ENCODE results near the gene RALGAPA2.

RALGAPA2 gene

DNA sequence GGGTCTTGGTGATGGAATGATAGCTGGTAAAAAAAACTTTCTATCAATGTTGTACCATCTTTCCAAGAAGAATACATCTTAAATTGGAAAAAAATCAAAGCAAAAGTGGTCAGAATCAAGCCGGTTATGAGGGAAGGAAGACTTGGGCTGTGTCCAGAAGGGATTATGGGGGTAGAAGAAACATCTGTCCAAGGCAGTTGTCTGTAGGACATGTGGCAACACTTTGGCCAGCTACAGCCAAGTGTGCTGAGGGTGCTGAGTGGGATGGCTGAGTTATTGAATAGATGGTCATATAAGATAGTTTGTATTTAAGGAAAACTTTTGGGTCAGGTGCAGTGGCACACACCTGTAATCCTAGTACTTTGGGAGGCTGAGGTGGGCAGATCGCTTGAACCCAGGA, 306.1 kb downstream of the RALGAPA2 start:
- Histone ChIP-seq H3K36me3 (ENCODE audit: insufficient read depth, low read length) (no peaks in the 10 kb centered on the region), H3K9me3 (ENCODE audit: insufficient read depth, low read depth, low read length) (no peaks in the 10 kb centered on the region)
- TF ChIP-seq, protein P1, sequence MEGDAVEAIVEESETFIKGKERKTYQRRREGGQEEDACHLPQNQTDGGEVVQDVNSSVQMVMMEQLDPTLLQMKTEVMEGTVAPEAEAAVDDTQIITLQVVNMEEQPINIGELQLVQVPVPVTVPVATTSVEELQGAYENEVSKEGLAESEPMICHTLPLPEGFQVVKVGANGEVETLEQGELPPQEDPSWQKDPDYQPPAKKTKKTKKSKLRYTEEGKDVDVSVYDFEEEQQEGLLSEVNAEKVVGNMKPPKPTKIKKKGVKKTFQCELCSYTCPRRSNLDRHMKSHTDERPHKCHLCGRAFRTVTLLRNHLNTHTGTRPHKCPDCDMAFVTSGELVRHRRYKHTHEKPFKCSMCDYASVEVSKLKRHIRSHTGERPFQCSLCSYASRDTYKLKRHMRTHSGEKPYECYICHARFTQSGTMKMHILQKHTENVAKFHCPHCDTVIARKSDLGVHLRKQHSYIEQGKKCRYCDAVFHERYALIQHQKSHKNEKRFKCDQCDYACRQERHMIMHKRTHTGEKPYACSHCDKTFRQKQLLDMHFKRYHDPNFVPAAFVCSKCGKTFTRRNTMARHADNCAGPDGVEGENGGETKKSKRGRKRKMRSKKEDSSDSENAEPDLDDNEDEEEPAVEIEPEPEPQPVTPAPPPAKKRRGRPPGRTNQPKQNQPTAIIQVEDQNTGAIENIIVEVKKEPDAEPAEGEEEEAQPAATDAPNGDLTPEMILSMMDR (conservative IDR thresholded peaks at IDR 0.05; ENCODE audit: low read length) = no peak
- no peak for TF ChIP-seq EZH2phosphoT487 (IDR thresholded peaks at IDR 0.05; ENCODE audit: borderline replicate concordance)

DNA sequence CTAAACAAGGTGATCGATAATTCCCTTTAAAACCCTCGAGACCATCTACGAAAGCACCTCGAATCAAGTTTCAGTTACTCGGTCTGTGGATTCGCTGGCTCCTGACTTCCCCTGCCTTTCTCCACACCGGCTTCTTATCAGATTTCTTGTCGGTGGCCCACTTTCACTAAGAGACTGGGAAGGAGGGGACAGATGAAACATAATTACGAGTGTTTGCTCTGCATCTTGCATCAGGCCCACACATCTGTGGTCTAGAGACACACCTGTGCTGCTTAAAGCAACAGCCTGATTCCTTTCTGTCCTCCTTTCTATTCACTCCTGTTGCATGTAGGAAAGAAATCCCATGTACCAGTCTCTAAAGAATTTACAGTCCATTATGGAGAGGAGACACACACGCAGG, 306.8 kb downstream of the RALGAPA2 start:
- Histone ChIP-seq H3K4me2 (ENCODE audit: low read depth, low read length, poor library complexity, severe bottlenecking) (no peak overlapping the region), H4K20me1 (ENCODE audit: insufficient read depth, low read length, poor library complexity, severe bottlenecking) (no peaks in the 10 kb centered on the region), H3K9me3 (ENCODE audit: insufficient read depth, low read depth, low read length) (no peaks in the 10 kb centered on the region), H3K4me3 (ENCODE audit: low read length, poor library complexity, severe bottlenecking) (no peak overlapping the region), H3K4me1 (ENCODE audit: insufficient read depth, low read length, poor library complexity, severe bottlenecking) (no peaks in the 10 kb centered on the region), H3K79me2 (ENCODE audit: insufficient read depth, low read length) (no peaks in the 10 kb centered on the region), H3F3A (ENCODE audit: low read depth) (no peaks in the 10 kb centered on the region), H3K9me2 (replicated peaks; ENCODE audit: low read depth, low read length) (no peaks in the 10 kb centered on the region), H3K9ac (ENCODE audit: low read depth, low read length, poor library complexity, severe bottlenecking) (no peak overlapping the region), H2AFZ (ENCODE audit: low read length) (no peak overlapping the region), H3K36me3 (ENCODE audit: insufficient read depth, low read length) (no peaks in the 10 kb centered on the region), H3K27me3 (ENCODE audit: insufficient read depth, low read length, poor library complexity, severe bottlenecking) (no peaks in the 10 kb centered on the region)
- TF ChIP-seq, protein P1 (conservative IDR thresholded peaks at IDR 0.05; ENCODE audit: low read length) = no peak
- TF ChIP-seq EZH2phosphoT487 (IDR thresholded peaks at IDR 0.05; ENCODE audit: borderline replicate concordance) = no peak

More for the DNA sequence above, 306.1 kb downstream of the RALGAPA2 start:
- H3K27me3 ChIP-seq (ENCODE audit: insufficient read depth, low read length, poor library complexity, severe bottlenecking) = no peaks in the 10 kb centered on the region
- no peak overlapping the region for H2AFZ ChIP-seq (ENCODE audit: low read length)
- H3K9ac ChIP-seq (ENCODE audit: low read depth, low read length, poor library complexity, severe bottlenecking) = no peak overlapping the region
- H3K9me2 ChIP-seq (replicated peaks; ENCODE audit: low read depth, low read length) = no peaks in the 10 kb centered on the region
- no peaks in the 10 kb centered on the region for H3F3A ChIP-seq (ENCODE audit: low read depth)
- no peak overlapping the region for H3K4me2 ChIP-seq (ENCODE audit: low read depth, low read length, poor library complexity, severe bottlenecking)
- no peak overlapping the region for H3K4me3 ChIP-seq (ENCODE audit: low read length, poor library complexity, severe bottlenecking)
- no peaks in the 10 kb centered on the region for H3K79me2 ChIP-seq (ENCODE audit: insufficient read depth, low read length)
- no peaks in the 10 kb centered on the region for H3K4me1 ChIP-seq (ENCODE audit: insufficient read depth, low read length, poor library complexity, severe bottlenecking)
- no peaks in the 10 kb centered on the region for H4K20me1 ChIP-seq (ENCODE audit: insufficient read depth, low read length, poor library complexity, severe bottlenecking)

DNA sequence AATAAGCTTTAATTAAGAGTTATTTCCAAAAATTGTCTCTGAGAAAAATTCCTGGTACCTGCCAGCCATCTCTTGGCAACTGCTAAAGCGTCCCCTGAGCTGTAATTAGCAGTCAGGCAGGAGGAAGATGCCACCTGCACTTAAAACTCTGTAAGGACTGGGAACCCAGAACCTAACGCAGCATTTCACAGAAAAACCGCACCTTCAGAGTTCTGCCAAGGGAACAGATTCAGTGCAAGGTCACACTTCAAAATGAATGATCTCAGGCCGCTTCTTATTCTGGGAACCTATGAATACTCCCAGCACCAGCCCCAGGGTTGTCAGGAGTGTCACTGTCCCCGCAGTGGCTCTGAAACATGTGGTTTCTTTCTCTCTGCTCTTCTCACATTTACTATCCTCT, 307.8 kb downstream of the RALGAPA2 start:
- Histone ChIP-seq H3K79me2 (ENCODE audit: insufficient read depth, low read length) (no peaks in the 10 kb centered on the region), H4K20me1 (ENCODE audit: insufficient read depth, low read length, poor library complexity, severe bottlenecking) (no peaks in the 10 kb centered on the region), H3K9me3 (ENCODE audit: insufficient read depth, low read depth, low read length) (no peaks in the 10 kb centered on the region), H3K9me2 (replicated peaks; ENCODE audit: low read depth, low read length) (no peaks in the 10 kb centered on the region), H3F3A (ENCODE audit: low read depth) (no peaks in the 10 kb centered on the region), H3K4me1 (ENCODE audit: insufficient read depth, low read length, poor library complexity, severe bottlenecking) (no peaks in the 10 kb centered on the region), H2AFZ (ENCODE audit: low read length) (no peak overlapping the region), H3K9ac (ENCODE audit: low read depth, low read length, poor library complexity, severe bottlenecking) (no peak overlapping the region), H3K4me3 (ENCODE audit: low read length, poor library complexity, severe bottlenecking) (no peak overlapping the region), H3K27me3 (ENCODE audit: insufficient read depth, low read length, poor library complexity, severe bottlenecking) (no peaks in the 10 kb centered on the region), H3K4me2 (ENCODE audit: low read depth, low read length, poor library complexity, severe bottlenecking) (no peak overlapping the region), H3K36me3 (ENCODE audit: insufficient read depth, low read length) (no peaks in the 10 kb centered on the region)
- TF ChIP-seq, protein P1 (conservative IDR thresholded peaks at IDR 0.05; ENCODE audit: low read length) = no peak
